GM19395 (cell line): ENCODE data around the gene ATP8A1.
"Not testable (repeated sequence)": the region's sequence is repeated elsewhere in the genome, so short reads cannot be mapped to it uniquely, and the experiment has no call there.

Source experiments
- ATAC-seq: cut with Tn5 transposase; IDR thresholded peaks from one replicate; pipeline ENCODE4 v1.9.1; 2021; ENCODE audit warnings: mild to moderate bottlenecking, moderate library complexity; ENCODE audit not compliant: unreplicated experiment

The ATP8A1 gene

GRCh38 chr4:42656944-42657792, at the start of gene ATP8A1:
Gene ATP8A1, minus strand, starts transcription at chr4:42657105. Its CDS starts 232 bp downstream, at chr4:42656873.
- ATAC-seq, result peak; percentile 73

- no peak for ATAC-seq
Measured at GRCh38 chr4:42706086-42706485, 49.2 kb upstream of the ATP8A1 start.

GRCh38 chr4:42703813-42704212, 46.9 kb upstream of the ATP8A1 start:
- ATAC-seq, result no peak

GRCh38 chr4:42702895-42703294, 46.0 kb upstream of the ATP8A1 start:
- no peak for ATAC-seq

- ATAC-seq, result not testable (repeated sequence)
Measured at GRCh38 chr4:42701780-42702179, 44.9 kb upstream of the ATP8A1 start.

- ATAC-seq, result no peak
Measured at GRCh38 chr4:42690537-42690936, 33.6 kb upstream of the ATP8A1 start.

- no peak for ATAC-seq
Measured at GRCh38 chr4:42683393-42683792, 26.5 kb upstream of the ATP8A1 start.

- peak; percentile 54 for ATAC-seq
Measured at GRCh38 chr4:42678512-42678911, 21.6 kb upstream of the ATP8A1 start.

GRCh38 chr4:42676066-42676951, 19.4 kb upstream of the ATP8A1 start:
- no peak for ATAC-seq

GRCh38 chr4:42673082-42673425, 16.1 kb upstream of the ATP8A1 start:
- ATAC-seq, result no peak

- no peak for ATAC-seq
Measured at GRCh38 chr4:42672359-42673081, 15.6 kb upstream of the ATP8A1 start.

- ATAC-seq, result peak; percentile 79
Measured at GRCh38 chr4:42671431-42672194, 14.7 kb upstream of the ATP8A1 start.

- ATAC-seq, result no peak
Measured at GRCh38 chr4:42658261-42658660, 1.4 kb upstream of the ATP8A1 start.

GRCh38 chr4:42656679-42656943, 294 bp downstream of the ATP8A1 start:
- ATAC-seq, result no peak

GRCh38 chr4:42655921-42656678, 805 bp downstream of the ATP8A1 start:
- peak; percentile 30 for ATAC-seq

- ATAC-seq, result no peak
Measured at GRCh38 chr4:42655269-42655637, 1.7 kb downstream of the ATP8A1 start.

GRCh38 chr4:42654631-42655268, 2.2 kb downstream of the ATP8A1 start:
- ATAC-seq, result peak; percentile 17

GRCh38 chr4:42653626-42654560, 3.0 kb downstream of the ATP8A1 start:
- ATAC-seq, result no peak
